ENCODE results near the gene USP9Y. TPM values are rescaled to one million over a fixed set of nuclear protein-coding genes. Genes with fewer than 3 reads are reported as not detected.
A peak's percentile ranks its signal among the peaks of the same experiment; 100 is the strongest.
"Not testable (repeated sequence)": the region's sequence is repeated elsewhere in the genome, so short reads cannot be mapped to it uniquely, and the experiment has no call there.

The USP9Y gene
- total and polyA plus RNA-seq, 2 donors (not counting 3 experiments of a cell fraction or from before 2014, with no cell fraction given), result 13.6 to 17.4 TPM

DNA sequence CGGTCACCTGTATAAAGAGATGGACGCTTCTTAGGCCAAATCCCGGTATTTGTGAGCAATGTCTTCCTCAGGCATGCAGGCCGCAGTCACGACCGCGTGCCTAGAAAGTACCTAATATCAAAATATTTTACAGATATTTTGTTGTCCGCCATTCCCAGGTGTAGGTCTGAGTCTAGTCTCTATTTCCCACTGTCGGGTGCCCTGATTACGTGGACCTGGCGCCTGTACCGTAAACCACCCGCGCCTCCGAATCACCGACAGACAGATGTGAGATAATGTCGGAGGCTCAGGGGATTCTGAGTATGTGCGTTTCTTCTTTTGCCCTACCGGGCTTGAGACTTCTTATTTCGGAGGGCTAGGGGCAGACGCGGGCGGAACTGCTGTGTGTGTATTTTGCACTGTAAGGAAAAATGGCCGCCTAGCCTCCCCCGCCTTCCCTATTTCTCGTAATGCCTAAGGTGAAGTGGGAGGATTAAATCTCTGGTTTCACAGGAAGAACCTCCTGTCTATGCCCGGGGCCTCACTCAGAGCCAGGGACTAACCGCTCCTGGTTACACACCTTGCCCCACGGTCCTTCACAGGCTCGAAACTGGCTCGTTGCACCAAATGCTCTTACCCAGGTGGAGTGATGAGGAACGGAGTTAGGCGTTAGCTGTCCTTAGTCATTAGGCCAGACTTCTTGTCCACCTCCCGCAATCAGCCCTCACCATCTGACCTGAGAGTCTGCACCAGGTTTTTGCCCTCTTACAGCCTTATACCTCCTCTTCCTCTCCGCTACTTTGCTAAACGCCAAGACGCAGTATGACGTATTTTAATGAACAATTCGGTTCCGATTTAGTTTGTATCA is 38.1 kb upstream of the USP9Y start:
- Histone ChIP-seq H3K79me2 (ENCODE audit: control insufficient read depth, insufficient read depth, low read length) (peaks cover 45% of the 10 kb centered on the region), H3K4me3 (replicated peaks in 1 of 3; ENCODE audit: insufficient read depth in 1 of 3, low read depth in 1 of 3, low read length in 3 of 3) (peak overlapping the region; percentile 69 to 99 (median 97)), H4K20me1 (replicated peaks; ENCODE audit: control insufficient read depth, extremely low read depth, insufficient read depth, low read length) (no peaks in the 10 kb centered on the region), H2AFZ (ENCODE audit: low read depth, low read length) (peak overlapping the region; percentile 62), H3K4me1 (ENCODE audit: control insufficient read depth, extremely low read depth, insufficient read depth, low read length) (peaks cover 13% of the 10 kb centered on the region), H3K27me3 (ENCODE audit: control insufficient read depth in 2 of 2, insufficient read depth in 2 of 2, low read length in 2 of 2) (no peaks in the 10 kb centered on the region), H3K4me2 (ENCODE audit: insufficient read depth, low read length) (peak overlapping the region; percentile 90), H3K9ac (replicated peaks; ENCODE audit: extremely low read depth, insufficient read depth, low read length) (peak overlapping the region; percentile 99), H3K36me3 (ENCODE audit: control insufficient read depth in 2 of 2, extremely low read depth in 1 of 2, insufficient read depth in 2 of 2, low read length in 2 of 2) (no peaks in the 10 kb centered on the region), H3K27ac (ENCODE audit: insufficient read depth, low read depth, low read length) (peak overlapping the region; percentile 93), H3K9me1 (replicated peaks; ENCODE audit: control insufficient read depth, extremely low read depth, insufficient read depth, low read length) (no peaks in the 10 kb centered on the region), H3K9me3 (replicated peaks; ENCODE audit: control insufficient read depth, insufficient read depth, low read length) (no peaks in the 10 kb centered on the region)
- DNase-seq (ENCODE audit: low read depth, low spot score) (peak; percentile 51), FAIRE-seq (peak; percentile 58)
- dilution Hi-C loops (cut with MboI; ENCODE audit: extremely low pct_ligation_motif_present, low sequenced_read_pairs), result no loop called here
- TF ChIP-seq MAX (IDR thresholded peaks at IDR 0.05; ENCODE audit: insufficient read depth, insufficient read length), result no peak
- TF ChIP-seq POLR2AphosphoS5 (IDR thresholded peaks at IDR 0.05; ENCODE audit: insufficient read depth, low read depth, low read length), result no peak
- no peak for TF ChIP-seq CTCF (IDR thresholded peaks at IDR 0.05; ENCODE audit: extremely low read depth in 1 of 2, insufficient read depth in 1 of 2, low read depth in 1 of 2, low read length in 2 of 2)
- TF ChIP-seq MYC (IDR thresholded peaks at IDR 0.05; ENCODE audit: low read depth, low read length), result no peak
- no peak for TF ChIP-seq EZH2 (IDR thresholded peaks at IDR 0.05; ENCODE audit: borderline replicate concordance, low read depth, low read length, severe bottlenecking)
- TF ChIP-seq GATA2 (IDR thresholded peaks at IDR 0.05; ENCODE audit: insufficient read depth, insufficient read length, low read depth, low read length), result no peak
- no peak for TF ChIP-seq JUN (IDR thresholded peaks at IDR 0.05; ENCODE audit: borderline replicate concordance, insufficient read depth, insufficient read length, low read depth)
- TF ChIP-seq POLR2A (IDR thresholded peaks at IDR 0.05; ENCODE audit: low read depth, low read length), result no peak
- no peak for TF ChIP-seq FOS (IDR thresholded peaks at IDR 0.05; ENCODE audit: borderline replicate concordance, insufficient read depth, low read length)
- intact Hi-C loops (cut with micrococcal nuclease), result loop anchor here (5.0 to 10.0 kb wide), 2 partner anchors 111 to 242 kb away; partner anchors contain the start of gene DDX3Y
- BruUV-seq (replicated peaks), result TSS peak; percentile 60
- ChIA-PET CTCF (no interaction called here), POLR2A (no interaction called here)

DNA sequence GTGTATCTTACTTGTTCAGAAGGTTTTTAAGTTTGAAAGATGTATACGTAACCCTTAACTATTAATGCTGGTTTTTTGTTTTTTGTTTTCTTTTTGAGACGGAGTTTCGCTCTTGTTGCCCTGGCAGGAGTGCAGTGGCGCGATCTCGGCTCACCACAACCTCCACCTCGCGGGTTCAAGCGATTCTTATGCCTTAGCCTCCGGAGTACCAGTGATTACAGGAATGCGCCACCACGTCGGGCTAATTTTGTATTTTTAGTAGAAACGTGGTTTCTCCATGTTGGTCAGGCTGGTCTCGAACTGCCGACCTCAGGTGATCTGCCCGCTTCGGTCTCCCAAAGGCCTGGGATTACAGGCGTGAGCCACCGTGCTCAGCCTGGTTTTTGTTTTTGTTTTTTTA is 37.2 kb upstream of the USP9Y start:
- peak overlapping the region; percentile 90 for H3K4me2 ChIP-seq (ENCODE audit: insufficient read depth, low read length)
- DNase-seq (ENCODE audit: low read depth, low spot score); H3K27me3 ChIP-seq (ENCODE audit: control insufficient read depth in 2 of 2, insufficient read depth in 2 of 2, low read length in 2 of 2); POLR2A ChIA-PET; H3K36me3 ChIP-seq (ENCODE audit: control insufficient read depth in 2 of 2, extremely low read depth in 1 of 2, insufficient read depth in 2 of 2, low read length in 2 of 2); H2AFZ ChIP-seq (ENCODE audit: low read depth, low read length); FAIRE-seq; H4K20me1 ChIP-seq (replicated peaks; ENCODE audit: control insufficient read depth, extremely low read depth, insufficient read depth, low read length); H3K9me3 ChIP-seq (replicated peaks; ENCODE audit: control insufficient read depth, insufficient read depth, low read length); BruUV-seq (replicated peaks); H3K9me1 ChIP-seq (replicated peaks; ENCODE audit: control insufficient read depth, extremely low read depth, insufficient read depth, low read length); dilution Hi-C loops (cut with MboI; ENCODE audit: extremely low pct_ligation_motif_present, low sequenced_read_pairs); CTCF ChIA-PET: not testable (repeated sequence)
- peak overlapping the region in 2 of 3 experiments; percentile 97 to 99 for H3K4me3 ChIP-seq (replicated peaks in 1 of 3; ENCODE audit: insufficient read depth in 1 of 3, low read depth in 1 of 3, low read length in 3 of 3)
- H3K27ac ChIP-seq (ENCODE audit: insufficient read depth, low read depth, low read length), result peak overlapping the region; percentile 93
- H3K4me1 ChIP-seq (ENCODE audit: control insufficient read depth, extremely low read depth, insufficient read depth, low read length), result peaks cover 13% of the 10 kb centered on the region
- peak overlapping the region; percentile 99 for H3K9ac ChIP-seq (replicated peaks; ENCODE audit: extremely low read depth, insufficient read depth, low read length)
- intact Hi-C loops (cut with micrococcal nuclease), result loop anchor here (5.0 to 10.0 kb wide), 2 partner anchors 112 to 241 kb away; partner anchors contain the start of gene DDX3Y
- H3K79me2 ChIP-seq (ENCODE audit: control insufficient read depth, insufficient read depth, low read length), result peaks cover 54% of the 10 kb centered on the region
